NCI-H1105 treated with DMSO at 0.1 percent for 48 hours (cell line): ENCODE data around the gene SOBP.

Source experiments
- DNase-seq: peaks from one replicate; lab custom pipeline; 2025; lab: John Stamatoyannopoulos, UW

Gene SOBP

DNA sequence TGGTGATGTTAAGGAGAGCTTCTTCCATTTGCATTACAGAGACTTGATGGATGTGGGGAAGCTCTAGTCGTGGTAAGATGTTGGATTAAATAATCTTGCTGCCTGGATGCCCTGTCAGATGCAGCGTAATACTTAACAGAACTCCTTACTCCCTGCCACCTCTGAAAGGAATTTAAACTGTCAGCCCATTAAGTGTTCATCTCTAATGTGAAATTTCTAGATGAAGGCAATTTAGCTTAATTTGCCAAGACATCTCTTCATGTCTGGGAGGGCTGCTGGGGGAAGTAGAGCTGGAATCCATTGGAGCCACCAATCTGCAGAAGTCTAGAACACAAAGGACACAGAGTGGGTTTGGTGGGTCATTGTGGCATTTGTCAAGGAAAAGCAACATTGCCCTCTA, 64.4 kb downstream of the SOBP start:
- DNase-seq = no peak

DNA sequence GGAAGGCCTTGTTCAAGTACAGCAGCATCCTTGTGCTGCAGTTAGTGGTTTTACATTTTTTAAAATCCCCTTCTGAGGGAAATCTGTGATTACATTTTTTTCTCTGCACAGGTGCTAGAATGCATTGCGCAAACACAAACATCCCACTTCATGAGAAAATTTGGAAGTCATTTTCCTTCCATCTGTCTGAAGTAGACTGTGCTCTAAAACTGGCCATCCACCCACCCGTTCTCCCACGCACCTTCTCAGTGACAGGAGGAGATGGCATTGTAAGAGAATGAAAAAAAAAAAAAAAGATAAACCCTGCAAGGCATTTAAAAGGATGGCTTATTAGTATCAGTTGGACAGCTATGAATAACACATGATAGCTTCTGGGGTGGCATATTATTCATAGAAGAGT, 65.0 kb downstream of the SOBP start:
- DNase-seq = no peak

DNA sequence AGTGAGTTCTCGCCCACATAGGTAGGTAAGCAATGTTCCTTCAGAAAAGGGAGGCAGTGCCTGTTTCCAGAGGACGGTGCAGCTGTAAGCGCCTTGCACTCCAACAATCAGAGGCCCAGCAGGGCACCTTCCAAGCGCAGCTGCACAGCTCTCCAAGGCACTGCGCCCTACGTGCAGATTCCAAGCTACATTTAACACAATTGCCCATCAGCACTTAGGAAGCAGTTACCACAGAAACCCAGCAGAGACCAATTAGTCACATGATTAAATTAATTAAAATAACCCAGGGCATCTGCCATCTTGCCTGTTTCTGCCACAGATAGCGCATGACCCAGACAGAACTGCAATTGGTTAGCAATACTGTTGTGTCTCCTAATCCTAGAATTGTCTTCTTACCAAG, 65.5 kb downstream of the SOBP start:
- DNase-seq = peak; percentile 54

DNA sequence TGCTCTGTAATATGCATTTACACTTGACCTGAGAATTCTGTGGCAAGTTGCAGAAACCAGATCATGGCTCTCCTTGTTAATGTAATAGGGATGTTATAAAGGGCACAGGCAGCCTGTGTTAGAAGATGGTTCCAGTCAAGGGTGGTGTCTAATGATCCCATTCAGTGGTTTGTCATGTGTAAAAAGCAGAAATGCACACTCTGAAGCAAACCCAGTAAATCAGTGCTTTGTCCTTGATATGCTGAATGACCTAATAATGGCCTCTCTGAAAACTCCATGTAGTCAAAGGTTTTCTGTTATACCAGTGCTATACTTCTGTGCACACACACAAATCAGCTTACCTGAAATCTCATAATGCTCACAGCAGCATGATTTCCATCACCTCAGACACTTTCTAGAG, 66.2 kb downstream of the SOBP start:
- no peak for DNase-seq

DNA sequence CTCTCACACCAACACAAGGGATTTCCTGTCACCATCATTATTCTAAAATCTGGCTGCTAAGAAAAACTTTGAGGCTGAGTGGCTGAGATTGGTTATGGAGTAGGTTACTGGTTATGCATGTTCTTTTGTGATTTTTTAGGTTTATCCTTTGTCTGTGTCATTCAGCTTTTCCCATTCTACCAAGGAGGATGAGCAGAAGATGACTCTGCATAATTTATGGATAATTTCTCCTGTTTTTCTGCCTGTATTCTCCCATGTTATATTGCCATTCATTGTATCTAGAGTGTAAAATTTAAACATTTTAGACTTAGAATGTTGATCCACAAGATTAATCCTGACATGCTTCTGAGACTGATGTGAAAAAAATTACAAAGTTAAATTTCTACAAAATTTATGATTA, 67.8 kb downstream of the SOBP start:
- no peak for DNase-seq

DNA sequence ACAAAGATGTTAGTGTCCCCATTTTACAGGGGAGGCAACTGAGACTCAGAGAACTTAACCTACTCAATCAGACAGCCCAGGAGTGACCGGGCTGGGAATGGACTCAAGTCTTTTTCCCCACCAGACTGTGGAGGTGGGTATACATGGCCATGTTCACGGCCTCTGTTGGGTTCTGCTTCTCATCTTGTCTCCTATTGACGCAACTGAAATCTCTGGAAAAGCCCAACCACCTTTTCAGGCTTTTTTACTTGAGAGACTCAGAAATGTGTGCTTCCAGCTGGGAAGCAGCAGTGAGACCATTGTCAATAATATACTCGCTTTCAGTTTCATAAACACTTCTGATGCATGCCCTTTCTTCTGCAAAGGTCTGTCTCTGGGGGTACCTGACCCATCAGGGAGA, 70.7 kb downstream of the SOBP start:
- no peak for DNase-seq

DNA sequence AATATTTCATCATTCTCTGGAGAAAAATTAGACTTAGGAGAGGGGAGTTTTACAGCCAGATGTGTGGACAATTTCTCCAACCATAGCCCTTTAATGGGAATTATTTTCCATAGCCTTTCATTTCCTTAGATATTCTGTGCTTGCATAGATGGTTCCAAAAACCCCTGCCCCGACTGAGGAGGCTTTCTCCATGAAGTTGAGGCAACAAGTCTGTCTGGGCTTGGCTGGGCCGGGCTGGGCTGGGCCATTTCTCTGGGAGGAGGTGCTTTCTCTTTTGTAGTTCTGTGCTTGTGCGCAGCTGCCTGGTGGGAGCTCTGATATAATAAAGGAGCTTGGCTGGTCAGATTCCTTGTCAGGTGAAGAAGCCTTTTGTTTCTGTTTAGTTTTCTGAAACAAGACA, 71.4 kb downstream of the SOBP start:
- DNase-seq = no peak

DNA sequence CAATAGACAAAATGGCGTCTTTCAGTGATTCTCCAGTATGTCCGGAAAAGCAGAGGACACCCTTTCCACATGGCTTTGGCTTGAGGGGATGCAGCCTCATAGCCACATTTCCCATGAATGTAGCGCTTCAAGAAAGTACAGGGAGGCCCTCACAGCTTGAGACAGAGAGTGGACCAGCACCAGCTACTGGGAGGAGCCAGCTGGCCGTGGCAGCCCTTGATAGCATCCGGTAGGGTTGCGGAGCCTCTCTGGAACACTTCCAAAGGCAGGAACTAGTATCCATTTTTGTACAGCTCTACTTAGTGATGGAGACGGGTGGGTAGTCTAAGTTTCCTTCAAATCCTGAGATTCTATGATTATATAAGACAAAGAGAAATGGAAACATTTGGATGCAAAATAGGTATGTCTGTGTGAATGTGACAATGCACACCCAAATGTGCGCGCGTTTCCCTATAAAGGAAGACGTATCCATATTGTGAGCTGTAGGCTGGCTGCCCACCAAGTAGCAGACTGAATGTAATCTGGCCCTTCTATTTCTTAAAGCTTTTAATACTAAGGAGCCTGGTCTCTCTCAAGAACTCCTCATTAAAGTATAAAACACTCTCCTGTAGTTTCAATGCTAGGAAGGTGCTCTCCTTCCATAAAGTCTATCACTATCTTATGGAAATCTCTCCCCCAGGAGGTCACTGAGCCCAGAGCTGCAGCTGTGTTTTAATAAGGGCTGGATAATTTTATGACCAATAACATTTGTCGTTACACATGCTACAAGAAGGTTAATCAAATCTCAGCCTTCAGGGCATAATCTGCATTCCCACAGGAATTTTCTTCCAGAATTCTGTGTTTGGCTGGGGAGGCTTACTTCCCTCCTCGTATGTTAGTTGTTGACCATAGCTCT, 74.0 kb downstream of the SOBP start:
- DNase-seq = no peak

DNA sequence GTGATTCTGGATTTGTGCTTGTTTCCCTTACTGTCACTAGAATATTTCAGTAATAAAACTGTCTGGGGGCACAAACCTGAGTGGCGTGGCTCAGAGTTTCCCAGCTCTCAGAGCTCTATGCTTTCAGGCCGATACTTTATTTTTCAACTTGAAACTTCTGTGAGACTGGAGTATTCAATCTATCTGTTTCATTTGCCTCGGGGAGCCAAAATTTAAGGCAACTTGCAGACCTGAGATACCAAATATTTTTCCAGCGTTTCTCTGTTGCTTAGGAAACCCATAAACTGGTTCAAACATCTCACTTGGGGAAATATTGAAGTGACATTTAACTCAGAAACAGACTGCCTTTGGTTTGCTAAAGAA, 74.7 kb downstream of the SOBP start:
- DNase-seq = no peak

DNA sequence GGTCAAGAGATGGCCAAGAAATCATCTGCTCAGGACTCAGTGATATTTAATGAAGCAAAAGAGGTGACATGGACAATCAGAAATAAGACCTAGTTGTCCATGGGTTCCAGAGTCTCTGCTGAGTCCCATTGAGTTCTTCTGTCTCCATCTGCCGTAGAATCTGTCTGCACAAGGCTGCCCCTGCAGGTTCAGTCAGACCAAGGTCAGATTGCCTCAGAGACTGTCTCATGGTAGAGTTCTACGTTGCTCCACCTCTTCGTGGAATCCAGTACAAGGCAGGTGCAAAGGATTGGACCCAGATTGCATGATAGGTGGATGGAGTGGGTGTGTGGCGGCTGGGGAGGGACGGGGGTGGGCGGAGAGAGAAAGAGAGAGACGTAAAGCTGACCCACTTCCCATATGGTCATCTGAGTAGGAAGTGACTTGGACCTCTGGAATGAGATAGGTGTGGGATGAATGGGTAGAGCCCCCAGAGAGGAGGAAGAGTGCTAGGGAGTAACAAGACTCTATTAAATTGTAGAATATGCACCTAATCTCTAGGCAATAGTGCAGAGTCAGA, 75.3 kb downstream of the SOBP start:
- no peak for DNase-seq

DNA sequence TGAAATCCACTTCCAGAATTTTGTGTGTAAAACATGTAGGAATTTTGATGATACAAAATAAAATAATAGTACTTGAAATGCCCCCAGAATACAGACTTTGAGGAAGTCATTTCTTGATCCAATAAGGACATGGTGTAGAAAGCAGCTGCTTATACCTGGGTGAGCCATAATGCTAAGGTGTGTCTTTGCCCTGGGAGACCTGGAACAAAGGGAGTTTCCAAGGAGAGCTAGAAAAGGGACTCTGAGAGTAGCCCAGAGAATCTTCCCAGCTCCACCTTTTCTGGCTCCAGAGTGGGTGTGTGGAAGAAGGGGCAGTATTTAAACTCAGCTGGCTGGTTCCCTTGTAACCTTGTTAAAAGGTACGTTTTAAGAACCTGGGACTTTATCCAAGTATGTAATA, 77.7 kb downstream of the SOBP start:
- no peak for DNase-seq

DNA sequence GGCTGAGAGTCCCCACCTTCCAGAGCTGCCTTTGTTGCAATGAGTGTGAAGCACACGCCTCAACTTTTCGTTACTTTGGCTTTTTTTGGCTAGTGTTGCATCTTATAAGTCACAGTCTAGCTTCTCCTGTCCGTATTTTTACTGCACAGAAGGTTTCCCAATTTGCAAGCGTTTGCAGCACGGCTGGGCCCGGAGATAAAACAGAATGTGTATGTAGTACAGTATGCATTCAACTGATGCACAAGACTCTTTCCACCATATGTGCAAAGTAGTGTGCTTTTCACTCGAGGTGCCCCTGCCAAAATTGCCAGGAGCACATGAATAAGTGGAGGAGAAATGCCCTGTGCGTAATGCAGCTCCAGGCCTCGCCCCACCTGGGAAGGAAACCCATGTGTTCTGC, 79.6 kb downstream of the SOBP start:
- no peak for DNase-seq

DNA sequence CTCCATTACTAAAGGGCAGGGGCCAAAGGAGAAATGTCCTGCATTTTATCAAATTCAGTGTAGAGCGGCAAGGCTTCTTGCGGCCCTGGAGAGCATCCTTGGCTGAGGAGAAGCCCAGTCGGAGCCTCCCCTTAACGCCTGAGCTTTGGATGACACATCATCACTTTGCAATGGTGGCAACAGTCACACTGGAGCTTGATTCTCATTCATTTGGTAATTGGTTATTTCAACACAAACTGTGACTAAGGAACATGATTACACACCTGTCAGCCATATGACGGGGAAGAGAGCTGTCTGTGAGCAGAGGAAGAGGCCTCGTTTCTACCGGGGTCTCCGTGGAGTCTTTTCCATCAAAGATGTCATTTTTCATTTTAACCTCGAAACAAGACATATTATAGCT, 81.4 kb downstream of the SOBP start:
- DNase-seq = no peak

DNA sequence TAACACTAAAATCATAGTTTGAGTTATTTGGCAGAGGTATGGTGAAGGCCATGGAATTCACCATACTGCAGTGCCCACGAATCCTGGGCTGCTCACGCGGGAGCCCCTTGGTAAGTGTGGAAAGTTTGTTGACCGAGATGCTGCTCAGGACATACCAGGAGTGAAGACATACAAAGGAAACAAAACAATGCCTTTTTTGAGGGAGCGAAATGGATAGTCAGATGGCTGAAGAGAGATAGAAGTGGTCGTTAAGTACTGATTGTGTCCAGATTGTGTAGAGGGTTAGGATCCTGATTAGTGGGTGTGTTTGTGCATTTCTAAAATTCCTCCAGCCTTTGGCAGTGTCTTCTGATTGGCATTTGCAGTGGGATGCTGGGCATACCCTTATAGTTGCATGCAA, 83.0 kb downstream of the SOBP start:
- DNase-seq = no peak

DNA sequence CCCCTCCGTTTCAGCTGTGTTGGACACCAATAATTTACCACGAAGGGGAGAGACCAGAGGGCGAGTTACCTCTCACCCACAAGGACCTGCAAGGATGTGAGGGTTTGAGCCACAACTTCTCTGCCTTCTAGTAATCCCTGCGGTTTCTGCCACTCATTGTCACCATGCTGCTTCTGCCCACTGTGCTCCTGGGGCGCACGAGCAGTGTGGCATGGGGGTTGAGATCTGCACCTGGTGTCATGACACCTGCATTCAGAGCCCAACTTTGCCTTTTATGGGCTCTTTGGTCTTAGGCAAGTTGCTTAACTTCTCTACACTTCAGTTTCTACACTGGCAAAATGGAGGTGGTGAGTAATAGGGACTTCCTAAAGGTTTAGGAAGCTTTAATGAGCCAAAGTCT, 84.9 kb downstream of the SOBP start:
- no peak for DNase-seq

DNA sequence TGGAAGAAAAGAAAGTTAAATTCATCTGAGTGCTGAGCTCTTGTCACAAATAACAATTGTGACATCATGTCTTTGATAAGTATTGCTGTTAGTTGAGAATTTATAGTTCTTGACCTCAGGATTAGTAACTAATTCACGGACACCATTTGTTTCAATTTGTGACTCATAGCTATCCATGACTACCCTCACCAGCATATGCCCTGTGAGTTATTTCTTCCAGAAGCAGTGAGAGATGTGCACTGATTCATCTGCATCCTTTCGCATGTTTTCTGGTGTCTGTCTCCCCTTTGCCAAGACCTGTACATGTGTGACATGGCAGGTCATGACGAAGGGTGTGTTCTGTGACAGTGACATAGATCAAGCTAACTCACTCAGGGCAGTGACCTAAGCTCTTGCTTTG, 86.9 kb downstream of the SOBP start:
- DNase-seq = no peak

DNA sequence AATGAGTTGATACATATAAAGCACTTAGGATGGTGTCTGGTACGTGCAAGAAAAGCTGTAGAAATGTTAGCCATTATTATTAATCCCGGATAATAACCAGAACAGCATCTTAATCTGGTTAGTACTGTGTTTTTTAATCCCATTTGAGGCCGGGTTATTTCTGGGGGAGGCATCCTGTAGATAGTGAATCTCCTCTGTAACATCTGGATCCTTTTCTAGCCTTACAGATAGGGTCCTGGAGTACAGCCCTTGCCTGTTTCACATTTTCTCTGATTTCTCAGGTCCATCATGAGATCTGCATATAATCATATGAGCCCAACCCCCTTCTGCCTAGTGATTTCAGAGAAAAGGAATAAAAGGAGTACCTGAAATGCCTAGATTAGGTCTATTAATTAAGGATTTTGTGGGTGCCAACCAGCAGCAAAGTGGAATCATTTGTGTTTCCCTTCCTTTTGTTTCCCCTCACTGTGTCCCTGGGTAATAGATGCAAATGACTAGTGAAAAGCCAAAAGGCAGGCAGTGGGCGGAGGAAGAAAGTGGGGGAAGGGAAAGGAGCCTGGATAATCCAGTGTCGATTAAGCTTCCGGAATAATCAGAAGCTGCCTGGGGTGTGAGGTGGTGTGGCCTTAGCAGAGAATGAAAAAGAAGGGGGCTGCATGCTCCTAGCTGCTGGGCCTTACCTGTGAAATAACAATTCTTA, 88.9 kb downstream of the SOBP start:
- no peak for DNase-seq

DNA sequence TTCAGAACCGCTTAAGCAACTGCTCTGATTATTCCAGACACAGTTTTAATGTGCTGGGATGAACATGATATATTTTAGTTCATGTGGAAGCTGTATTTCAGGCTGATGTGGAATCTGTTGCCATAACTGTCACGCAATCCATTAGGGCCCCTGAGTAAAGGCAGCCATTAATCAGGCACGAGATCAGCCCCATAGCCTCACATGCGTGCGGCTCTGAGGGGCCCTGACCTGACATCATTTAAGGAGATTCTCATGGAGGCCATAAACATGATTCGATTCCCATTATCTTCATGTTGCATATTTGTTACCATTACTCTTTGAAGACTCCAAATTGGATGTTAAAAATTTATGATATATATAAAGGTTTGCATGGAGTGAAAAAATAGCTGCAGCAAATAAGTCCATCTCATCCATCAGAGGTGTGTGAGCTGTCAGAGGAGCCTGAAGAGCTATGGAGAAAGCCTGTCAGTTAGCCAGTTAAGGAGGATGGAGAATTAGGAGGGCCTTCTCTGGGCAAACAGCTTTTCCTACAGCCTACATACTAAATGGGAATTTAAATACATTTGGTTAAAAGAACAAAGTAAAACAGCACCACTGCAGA, 89.6 kb downstream of the SOBP start:
- no peak for DNase-seq

DNA sequence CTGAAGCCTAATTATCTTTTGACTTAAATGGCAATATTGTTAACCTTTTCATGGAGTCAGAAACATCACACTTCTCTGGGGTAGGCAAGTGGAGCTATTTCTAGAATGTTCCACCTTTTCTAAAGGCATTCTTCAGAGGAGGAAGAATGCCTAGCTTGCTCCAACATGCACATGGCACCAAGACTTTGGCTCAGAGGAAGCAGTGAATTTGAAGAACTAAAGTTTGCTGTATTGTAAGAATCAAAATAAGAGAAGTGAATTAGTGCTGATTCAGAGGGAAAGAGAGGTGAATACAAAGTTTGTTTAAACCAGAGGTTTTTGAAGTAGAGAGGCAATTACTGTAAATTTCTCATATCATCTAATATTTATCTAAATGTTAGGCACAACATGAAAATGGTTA, 92.2 kb downstream of the SOBP start:
- no peak for DNase-seq

DNA sequence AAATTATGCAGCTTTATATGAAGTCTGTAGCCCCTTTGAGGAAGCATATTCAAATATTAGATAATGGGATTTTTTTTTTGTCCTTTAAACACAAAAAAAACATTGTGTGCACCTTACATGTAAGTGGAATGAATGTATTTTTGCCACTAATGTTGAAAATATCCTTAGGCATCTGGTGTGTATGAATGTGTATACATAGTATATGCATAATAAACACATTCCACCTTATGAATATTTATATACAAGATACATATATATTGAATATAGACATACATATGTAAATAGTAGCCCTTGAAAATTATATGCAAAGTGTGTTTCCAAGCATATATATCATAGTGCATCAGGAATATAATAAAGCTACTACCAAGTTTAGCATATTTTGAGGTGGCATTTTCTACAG, 94.8 kb downstream of the SOBP start:
- no peak for DNase-seq

DNA sequence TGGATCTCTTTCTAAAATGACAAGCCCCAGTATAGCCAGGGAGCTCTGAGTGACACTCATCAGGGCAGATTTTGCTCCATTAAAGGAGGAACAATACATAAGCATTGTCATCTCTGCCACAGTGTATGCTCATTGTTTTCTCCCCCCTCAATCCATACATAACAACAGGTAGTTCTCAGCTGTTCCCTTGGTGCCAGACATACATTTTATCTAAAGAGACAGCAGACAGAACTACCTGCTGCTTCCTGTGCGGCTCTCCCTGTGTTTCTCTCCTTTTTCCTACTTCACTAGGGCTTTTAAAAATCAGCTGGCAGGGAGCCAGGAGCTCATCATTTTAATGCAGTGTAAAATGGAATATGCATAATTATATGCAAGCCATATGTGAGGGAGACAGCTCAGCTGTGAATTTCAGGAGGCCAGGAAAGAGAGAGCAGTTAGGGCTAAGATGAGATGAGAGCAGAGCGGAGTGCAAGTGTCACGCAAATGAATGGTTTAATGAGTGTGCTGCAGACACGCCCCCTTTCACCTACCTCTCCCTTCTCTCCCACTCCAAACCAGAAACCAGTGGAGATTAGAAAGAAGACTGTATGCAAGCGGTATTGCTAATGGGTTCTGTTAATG, 96.0 kb downstream of the SOBP start:
- DNase-seq = peak; percentile 85

DNA sequence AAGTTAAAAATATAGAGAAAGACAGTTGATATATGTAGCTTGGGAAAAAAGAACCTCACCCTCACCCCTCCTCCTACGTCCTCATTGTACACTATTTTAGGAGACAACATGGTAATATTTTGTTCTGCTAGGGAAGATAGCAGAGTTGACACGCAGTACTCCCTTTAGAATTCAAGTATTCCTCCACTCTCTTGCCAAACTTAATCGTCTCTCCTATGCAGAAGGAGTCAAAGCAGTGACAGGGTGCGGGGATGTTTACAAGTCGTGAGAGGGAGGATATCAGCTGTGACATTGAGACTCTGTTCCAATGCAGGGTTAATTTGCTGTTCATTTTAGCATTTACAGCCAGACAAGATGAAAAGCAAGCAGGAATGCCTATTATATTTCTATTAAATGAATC, 97.5 kb downstream of the SOBP start:
- no peak for DNase-seq

DNA sequence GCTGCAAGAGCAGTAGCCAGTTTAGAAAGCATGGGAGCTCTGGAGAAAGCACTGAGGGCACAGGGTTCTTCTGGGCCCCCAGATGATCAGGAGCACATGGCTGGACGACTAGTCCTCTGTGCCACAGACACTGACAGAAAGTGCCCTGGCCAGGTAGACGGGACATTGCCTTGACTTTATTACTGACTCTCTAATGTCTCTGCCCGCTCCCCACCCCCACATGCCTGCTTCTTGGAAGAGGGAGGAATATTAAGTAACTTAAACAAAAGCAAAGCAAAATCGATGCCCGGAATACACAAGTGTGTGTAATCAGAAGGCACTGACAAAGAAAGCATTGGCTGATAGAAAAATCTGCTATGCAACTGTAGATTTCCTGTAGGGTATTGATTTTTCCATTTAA, 99.3 kb downstream of the SOBP start:
- DNase-seq = no peak
